Measurements from ENCODE around the gene NCOA6. TPM values are rescaled to one million over a fixed set of nuclear protein-coding genes. Genes with fewer than 3 reads are reported as not detected.
A peak's percentile ranks its signal among the peaks of the same experiment; 100 is the strongest.

NCOA6 gene
- total RNA-seq (10 to 100 TPM; 22.7 to 23.1 TPM), polyA plus RNA-seq (11.4 TPM)

DNA sequence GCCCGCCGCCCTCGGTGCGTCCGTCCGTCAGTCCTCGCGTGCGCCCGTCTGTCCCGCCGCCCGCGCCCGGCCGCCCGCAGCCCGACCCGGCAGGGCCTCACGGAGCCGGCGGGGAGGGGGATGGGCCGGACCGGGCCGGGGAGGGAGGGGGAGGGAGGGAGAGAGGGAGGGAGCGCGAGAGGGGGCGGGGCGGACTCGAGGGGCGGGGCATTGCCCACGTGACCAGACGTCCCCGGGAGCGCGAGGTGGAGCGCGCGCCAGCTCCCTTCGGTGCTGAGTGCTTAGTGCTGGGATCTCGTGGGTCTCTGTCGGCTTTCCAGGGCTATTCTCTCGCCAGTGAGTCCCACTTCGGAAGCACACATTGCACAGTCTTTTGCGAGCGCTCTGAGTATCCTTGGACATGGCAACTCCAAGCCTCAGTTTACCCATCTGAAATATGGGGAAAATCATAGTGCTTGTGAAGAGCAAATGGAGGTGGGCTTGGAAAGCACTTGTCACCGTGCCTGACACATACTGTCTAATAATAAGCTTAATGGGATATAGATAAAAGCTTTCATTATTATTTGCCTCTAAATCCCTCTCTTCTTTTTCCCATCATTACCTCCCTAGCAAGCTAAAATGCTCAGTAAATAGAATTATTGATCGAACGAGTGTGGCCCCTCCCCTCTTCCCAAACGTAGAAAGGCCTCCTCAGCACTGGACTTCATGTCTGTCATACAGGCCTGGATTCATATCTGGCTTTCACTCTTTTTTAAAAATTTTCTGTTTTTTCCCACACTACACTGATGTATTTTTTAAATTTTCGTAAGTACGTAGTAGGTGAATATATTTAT lies at the start of gene NCOA6:
TSS of gene NCOA6 (minus strand) at position 122 of the 833 bp plus-strand sequence. CDS start 43,296 bp downstream, outside the sequence.
- no peaks in the 10 kb centered on the region for H3K9me3 ChIP-seq (ENCODE audit: low read length)
- POLR2A ChIA-PET = interaction anchor here (1.4 kb wide), 1 partner anchor 10 kb away, joined by 3 read pairs; no protein-coding TSS in a partner anchor
- Mint-ChIP-seq H3K36me3 (peaks cover 0 to 11% (median 9%) of the 10 kb centered on the region in 3 donors), H3K4me1 (peaks cover 38 to 45% (median 44%) of the 10 kb centered on the region in 3 donors), H3K9me3 (no peaks in the 10 kb centered on the region), H3K27me3 (peaks cover 0 to 3% of the 10 kb centered on the region in 2 donors), H3K27ac (peak within 1 kb of the TSS; percentile 91 to 99 (median 96)), H3K4me3 (peak within 1 kb of the TSS; percentile 92 to 100 (median 96))
- DNase-seq = peak; percentile 68 to 88 (median 80)
- peak within 1 kb of the TSS; percentile 84 for H3K27ac ChIP-seq (ENCODE audit: low read depth, low read length)
- no peaks in the 10 kb centered on the region for H3K36me3 ChIP-seq (ENCODE audit: insufficient read depth, low read length)
- peaks cover 29% of the 10 kb centered on the region for H3K4me1 ChIP-seq (ENCODE audit: insufficient read depth, low read length)
- H3K27me3 ChIP-seq (ENCODE audit: insufficient read depth, low read length, poor library complexity, severe bottlenecking) = no peaks in the 10 kb centered on the region
- peak within 1 kb of the TSS; percentile 76 for H3K4me3 ChIP-seq (ENCODE audit: low read length)
- CTCF ChIA-PET = interaction anchor here (1.3 to 1.4 kb wide), 2 partner anchors 9 to 17 kb away, joined by 3 to 4 read pairs; no protein-coding TSS in a partner anchor

DNA sequence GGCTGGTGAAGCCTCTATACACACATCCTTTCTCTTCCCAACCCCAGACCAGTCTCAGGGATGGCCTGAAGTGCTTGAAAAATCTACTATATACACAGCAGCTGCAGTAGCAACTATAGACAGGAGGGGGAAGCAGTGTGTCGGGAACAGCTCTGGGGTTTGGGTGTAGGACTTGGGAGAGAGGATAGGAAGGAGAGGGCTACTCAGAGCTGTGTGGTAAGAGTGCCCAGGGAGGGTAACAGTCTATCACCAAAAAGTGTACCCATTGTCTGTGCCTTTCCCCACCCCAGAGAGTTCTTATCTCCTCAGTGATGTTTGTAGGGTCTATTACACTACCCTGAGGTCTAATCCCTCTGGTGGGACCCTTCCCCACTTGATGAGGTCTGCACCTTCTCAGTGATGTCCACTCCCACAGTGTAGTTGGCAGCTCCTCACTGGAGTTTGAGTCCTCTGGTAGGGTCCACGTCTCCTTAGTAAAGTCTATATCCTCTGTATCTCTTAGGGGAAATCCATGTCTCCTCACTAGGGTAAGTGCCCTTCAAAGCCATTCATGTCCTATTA lies 48.7 kb upstream of the NCOA6 start:
- Histone ChIP-seq H3K9me3 (ENCODE audit: low read length) (no peaks in the 10 kb centered on the region), H3K4me1 (ENCODE audit: insufficient read depth, low read length) (peaks cover 55% of the 10 kb centered on the region), H3K27ac (ENCODE audit: low read depth, low read length) (no peak overlapping the region), H3K4me3 (ENCODE audit: low read length) (no peak overlapping the region), H3K36me3 (ENCODE audit: insufficient read depth, low read length) (no peaks in the 10 kb centered on the region), H3K27me3 (ENCODE audit: insufficient read depth, low read length, poor library complexity, severe bottlenecking) (no peaks in the 10 kb centered on the region)
- peak in 2 of 5 donors; percentile 13 to 33 for DNase-seq
- peaks cover 0 to 4% of the 10 kb centered on the region in 2 donors for H3K27me3 Mint-ChIP-seq
- H3K4me1 Mint-ChIP-seq = peaks cover 58 to 75% (median 68%) of the 10 kb centered on the region in 3 donors
- no peaks in the 10 kb centered on the region for H3K9me3 Mint-ChIP-seq
- H3K27ac Mint-ChIP-seq = peak overlapping the region in 7 of 8 donors; percentile 31 to 84 (median 64)
- peak overlapping the region; percentile 74 to 92 (median 84) for H3K4me3 Mint-ChIP-seq
- H3K36me3 Mint-ChIP-seq = no peaks in the 10 kb centered on the region
- CTCF ChIA-PET = interaction anchor here (0.8 to 2.1 kb wide), 6 partner anchors 9 to 220 kb away, joined by 3 to 9 read pairs (median 4); partner anchors contain the start of genes GSS and MYH7B
- POLR2A ChIA-PET = interaction anchor here (1.0 kb wide), 1 partner anchor 81 kb away, joined by 4 read pairs; the partner anchor contains the start of genes GSS and MYH7B

GRCh38 chr20:34873583-34874093 lies 48.2 kb upstream of the NCOA6 start:
- peak overlapping the region in 7 of 8 donors; percentile 31 to 92 (median 79) for H3K27ac Mint-ChIP-seq
- H3K4me1 Mint-ChIP-seq = peaks cover 58 to 75% (median 68%) of the 10 kb centered on the region in 3 donors
- H3K9me3 ChIP-seq (ENCODE audit: low read length) = no peaks in the 10 kb centered on the region
- H3K4me3 Mint-ChIP-seq = peak overlapping the region; percentile 74 to 92 (median 86)
- ChIA-PET CTCF (interaction anchor here (1.1 to 2.1 kb wide), 6 partner anchors 9 to 220 kb away, joined by 3 to 9 read pairs (median 4); partner anchors contain the start of genes GSS and MYH7B), POLR2A (interaction anchor here (1.0 to 1.4 kb wide), 2 partner anchors 82 kb away, joined by 4 read pairs; partner anchors contain the start of genes GSS and MYH7B)
- H3K36me3 ChIP-seq (ENCODE audit: insufficient read depth, low read length) = no peaks in the 10 kb centered on the region
- H3K4me3 ChIP-seq (ENCODE audit: low read length) = peak overlapping the region; percentile 73
- H3K27me3 Mint-ChIP-seq = peaks cover 0 to 4% of the 10 kb centered on the region in 2 donors
- H3K27ac ChIP-seq (ENCODE audit: low read depth, low read length) = no peak overlapping the region
- no peaks in the 10 kb centered on the region for H3K27me3 ChIP-seq (ENCODE audit: insufficient read depth, low read length, poor library complexity, severe bottlenecking)
- no peaks in the 10 kb centered on the region for H3K36me3 Mint-ChIP-seq
- DNase-seq = no peak
- peaks cover 55% of the 10 kb centered on the region for H3K4me1 ChIP-seq (ENCODE audit: insufficient read depth, low read length)
- no peaks in the 10 kb centered on the region for H3K9me3 Mint-ChIP-seq

GRCh38 chr20:34872622-34873224 lies 47.3 kb upstream of the NCOA6 start, which contains the start of gene GGT7:
TSS of gene GGT7 (minus strand) at chr20:34872856. CDS start at chr20:34872815, 41 bp downstream.
- H3K4me3 ChIP-seq (ENCODE audit: low read length) = peak within 1 kb of the TSS; percentile 73
- ChIA-PET CTCF (interaction anchor here (0.6 to 2.1 kb wide), 14 partner anchors 9 to 891 kb away, joined by 3 to 9 read pairs (median 4); partner anchors contain the start of genes GSS and MYH7B), POLR2A (interaction anchor here (0.6 to 1.4 kb wide), 2 partner anchors 19 to 83 kb away, joined by 3 to 4 read pairs; partner anchors contain the start of genes GSS and MYH7B)
- peak; percentile 81 to 90 (median 86) for DNase-seq
- peak within 1 kb of the TSS; percentile 20 for H3K27ac ChIP-seq (ENCODE audit: low read depth, low read length)
- no peaks in the 10 kb centered on the region for H3K9me3 ChIP-seq (ENCODE audit: low read length)
- peaks cover 49% of the 10 kb centered on the region for H3K4me1 ChIP-seq (ENCODE audit: insufficient read depth, low read length)
- H3K27ac Mint-ChIP-seq = peak within 1 kb of the TSS; percentile 36 to 92 (median 87)
- peak within 1 kb of the TSS; percentile 74 to 92 (median 86) for H3K4me3 Mint-ChIP-seq
- no peaks in the 10 kb centered on the region for H3K27me3 ChIP-seq (ENCODE audit: insufficient read depth, low read length, poor library complexity, severe bottlenecking)
- H3K4me1 Mint-ChIP-seq = peaks cover 55 to 72% (median 68%) of the 10 kb centered on the region in 3 donors
- H3K36me3 ChIP-seq (ENCODE audit: insufficient read depth, low read length) = no peaks in the 10 kb centered on the region
- peaks cover 0 to 4% of the 10 kb centered on the region in 2 donors for H3K27me3 Mint-ChIP-seq
- H3K36me3 Mint-ChIP-seq = no peaks in the 10 kb centered on the region
- H3K9me3 Mint-ChIP-seq = no peaks in the 10 kb centered on the region

GRCh38 chr20:34871966-34872621 lies 46.6 kb upstream of the NCOA6 start:
- Mint-ChIP-seq H3K4me3 (peak overlapping the region; percentile 73 to 92 (median 78)), H3K9me3 (no peaks in the 10 kb centered on the region), H3K4me1 (peaks cover 53 to 69% (median 66%) of the 10 kb centered on the region in 3 donors), H3K36me3 (no peaks in the 10 kb centered on the region), H3K27me3 (peaks cover 0 to 4% of the 10 kb centered on the region in 2 donors), H3K27ac (peak overlapping the region in 7 of 8 donors; percentile 38 to 89 (median 87))
- Histone ChIP-seq H3K4me3 (ENCODE audit: low read length) (peak overlapping the region; percentile 73), H3K4me1 (ENCODE audit: insufficient read depth, low read length) (peaks cover 47% of the 10 kb centered on the region), H3K27ac (ENCODE audit: low read depth, low read length) (peak overlapping the region; percentile 20), H3K27me3 (ENCODE audit: insufficient read depth, low read length, poor library complexity, severe bottlenecking) (no peaks in the 10 kb centered on the region), H3K36me3 (ENCODE audit: insufficient read depth, low read length) (no peaks in the 10 kb centered on the region), H3K9me3 (ENCODE audit: low read length) (no peaks in the 10 kb centered on the region)
- ChIA-PET POLR2A (interaction anchor here (1.4 kb wide), 1 partner anchor 84 kb away, joined by 4 read pairs; the partner anchor contains the start of genes GSS and MYH7B), CTCF (interaction anchor here (0.6 to 1.6 kb wide), 10 partner anchors 8 to 892 kb away, joined by 3 to 7 read pairs (median 4); no protein-coding TSS in a partner anchor)
- no peak for DNase-seq

GRCh38 chr20:34871320-34871926 lies 46.0 kb upstream of the NCOA6 start:
- H3K27me3 Mint-ChIP-seq = peaks cover 0 to 4% of the 10 kb centered on the region in 2 donors
- H3K4me1 Mint-ChIP-seq = peaks cover 49 to 65% (median 61%) of the 10 kb centered on the region in 3 donors
- H3K36me3 Mint-ChIP-seq = no peaks in the 10 kb centered on the region
- ChIA-PET CTCF (interaction anchor here (1.2 to 1.6 kb wide), 3 partner anchors 19 to 224 kb away, joined by 3 to 4 read pairs (median 3); no protein-coding TSS in a partner anchor), POLR2A (no interaction called here)
- peak overlapping the region in 6 of 7 donors; percentile 73 to 84 (median 78) for H3K4me3 Mint-ChIP-seq
- H3K27ac Mint-ChIP-seq = peak overlapping the region; percentile 31 to 88 (median 72)
- Histone ChIP-seq H3K36me3 (ENCODE audit: insufficient read depth, low read length) (no peaks in the 10 kb centered on the region), H3K4me3 (ENCODE audit: low read length) (peak overlapping the region; percentile 73), H3K9me3 (ENCODE audit: low read length) (no peaks in the 10 kb centered on the region), H3K4me1 (ENCODE audit: insufficient read depth, low read length) (peaks cover 43% of the 10 kb centered on the region), H3K27me3 (ENCODE audit: insufficient read depth, low read length, poor library complexity, severe bottlenecking) (no peaks in the 10 kb centered on the region), H3K27ac (ENCODE audit: low read depth, low read length) (no peak overlapping the region)
- H3K9me3 Mint-ChIP-seq = no peaks in the 10 kb centered on the region
- no peak for DNase-seq
